Fibroblast of skin of abdomen (primary cell): ENCODE measurements around the gene CFAP43.

Experiments used
- DNase-seq: peaks from one replicate; pipeline ENCODE4 v3.0.0-alpha.2; 2013

The CFAP43 gene

DNA sequence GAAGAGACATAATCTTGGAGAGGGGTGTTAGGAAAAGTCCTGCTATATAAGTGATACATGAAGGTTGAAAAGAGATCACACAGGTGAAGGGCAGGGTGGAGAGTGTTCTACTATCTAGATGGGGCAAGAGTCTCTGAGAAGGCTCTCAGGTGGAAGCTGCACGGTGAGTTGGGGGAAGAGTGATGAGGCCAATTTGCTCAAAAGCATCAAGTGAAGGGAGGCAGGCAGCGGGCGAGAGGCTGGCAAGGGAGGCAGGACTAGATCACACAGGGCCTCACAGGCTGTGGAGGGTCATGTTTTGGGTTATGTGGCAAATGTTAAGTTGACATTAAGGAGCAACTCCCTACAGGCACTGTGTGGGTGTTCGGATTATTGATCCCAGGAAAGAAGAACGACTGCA, 143.9 kb downstream of the CFAP43 start:
- no peak for DNase-seq

DNA sequence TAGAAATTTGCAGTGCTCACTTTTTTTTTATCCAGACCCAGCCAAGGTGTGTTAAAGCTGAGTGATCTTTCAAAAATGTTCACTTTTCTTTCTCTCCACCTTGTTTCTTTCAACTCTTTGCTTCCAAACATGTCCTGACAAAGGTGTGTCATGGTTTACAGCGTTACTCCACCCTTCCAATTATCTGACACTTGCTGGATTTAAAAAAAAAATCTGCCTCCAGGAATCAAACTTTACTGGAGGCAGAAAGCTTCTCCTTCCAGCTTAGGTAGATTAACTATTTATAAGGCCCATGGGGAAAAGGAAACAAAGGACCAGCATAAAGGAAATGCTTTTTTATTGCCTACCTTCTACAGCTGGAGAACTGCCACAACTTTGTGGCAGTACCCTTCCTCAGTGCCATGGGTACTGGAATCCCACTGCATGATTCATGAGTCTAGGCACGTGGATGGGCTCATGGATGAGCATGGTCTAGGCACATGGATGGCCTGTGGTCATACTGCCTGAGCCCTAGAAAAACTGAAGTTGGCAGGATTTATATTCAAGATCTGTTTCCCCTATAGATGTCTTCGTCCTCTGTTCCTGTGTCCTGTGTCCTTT, 146.3 kb downstream of the CFAP43 start, which contains the start of gene COL17A1:
Gene COL17A1, minus strand, starts transcription at position 80 of the 600 bp plus-strand sequence. CDS start 5,207 bp downstream, outside the sequence.
- DNase-seq = no peak

DNA sequence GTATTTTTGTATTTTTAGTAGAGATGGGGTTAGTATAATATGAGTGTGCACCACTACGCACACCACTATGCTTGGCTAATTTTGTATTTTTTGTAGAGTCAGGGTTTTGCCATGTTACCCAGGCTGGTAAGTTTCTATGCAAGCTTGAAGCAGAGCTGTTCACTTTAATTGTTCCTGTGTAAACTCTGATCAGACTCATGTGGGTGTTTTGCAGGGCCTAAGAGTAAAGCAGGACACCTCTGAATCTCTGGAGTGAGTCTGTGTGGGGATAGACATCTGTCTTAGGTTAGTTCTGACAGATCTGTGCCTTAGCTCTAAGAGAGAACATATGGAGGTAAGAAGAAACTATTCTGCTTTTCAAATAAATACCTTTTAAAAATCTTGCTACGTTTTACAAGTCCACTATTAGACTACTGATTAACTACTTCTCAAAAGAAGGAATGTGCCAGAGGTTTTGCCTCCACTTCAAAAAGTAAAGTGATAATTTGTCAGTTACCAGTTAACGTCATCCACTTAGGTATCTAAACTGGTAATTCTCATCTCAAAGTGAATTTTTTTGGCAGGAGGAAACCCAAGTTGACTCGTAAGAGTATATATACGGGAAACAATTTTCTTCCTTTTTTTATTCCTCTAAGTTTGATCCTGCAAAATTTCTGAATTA, 147.6 kb downstream of the CFAP43 start:
- no peak for DNase-seq

DNA sequence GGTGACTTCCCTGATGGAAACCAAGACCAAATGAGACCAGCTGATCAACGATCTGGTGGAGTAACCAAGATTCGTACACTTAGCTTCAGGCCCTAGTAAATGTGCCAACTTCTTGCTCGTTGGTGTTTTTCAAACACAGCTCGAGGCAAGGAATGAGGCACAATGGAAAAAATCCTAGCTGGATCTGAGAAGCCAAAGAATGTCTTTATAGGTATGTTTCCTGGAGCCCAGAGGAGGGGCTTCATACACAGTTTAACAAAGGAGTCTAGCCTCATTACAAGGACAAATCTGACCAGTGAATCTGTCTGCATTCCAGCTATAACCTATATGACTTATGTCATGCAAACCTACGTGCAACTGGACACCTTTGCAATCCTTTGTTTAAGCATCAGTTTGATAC, 150.2 kb downstream of the CFAP43 start:
- DNase-seq = no peak

DNA sequence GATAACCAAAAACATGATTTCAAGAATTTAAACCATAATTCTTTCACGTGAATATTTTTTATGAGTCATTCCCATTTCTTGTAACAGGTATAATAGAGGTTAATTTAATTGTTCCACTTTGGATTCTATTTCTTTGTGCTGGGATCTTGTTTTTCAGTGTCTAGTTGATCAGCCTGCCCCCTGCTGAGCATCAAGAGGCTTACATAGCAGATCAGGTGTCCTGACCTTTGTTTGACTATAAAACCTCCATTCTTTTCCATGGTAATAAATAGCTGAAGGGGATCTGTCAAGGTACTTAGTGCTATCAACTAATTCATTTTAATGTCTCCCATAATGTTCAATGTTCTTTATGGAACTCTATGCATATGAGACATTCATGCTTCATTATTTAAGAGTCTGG, 151.4 kb downstream of the CFAP43 start:
- no peak for DNase-seq
